Brain pericyte (primary cell): ENCODE results near the gene PIK3AP1.
"Not testable (repeated sequence)": the region's sequence is repeated elsewhere in the genome, so short reads cannot be mapped to it uniquely, and the experiment has no call there.

ENCODE experiments used
- DNase-seq: peaks from one replicate; pipeline ENCODE4 v3.0.0-alpha.2; 2012; ENCODE audit warnings: low read depth, low spot score

The PIK3AP1 gene

GRCh38 chr10:96696845-96697425 lies 23.4 kb downstream of the PIK3AP1 start:
- DNase-seq: no peak

DNA sequence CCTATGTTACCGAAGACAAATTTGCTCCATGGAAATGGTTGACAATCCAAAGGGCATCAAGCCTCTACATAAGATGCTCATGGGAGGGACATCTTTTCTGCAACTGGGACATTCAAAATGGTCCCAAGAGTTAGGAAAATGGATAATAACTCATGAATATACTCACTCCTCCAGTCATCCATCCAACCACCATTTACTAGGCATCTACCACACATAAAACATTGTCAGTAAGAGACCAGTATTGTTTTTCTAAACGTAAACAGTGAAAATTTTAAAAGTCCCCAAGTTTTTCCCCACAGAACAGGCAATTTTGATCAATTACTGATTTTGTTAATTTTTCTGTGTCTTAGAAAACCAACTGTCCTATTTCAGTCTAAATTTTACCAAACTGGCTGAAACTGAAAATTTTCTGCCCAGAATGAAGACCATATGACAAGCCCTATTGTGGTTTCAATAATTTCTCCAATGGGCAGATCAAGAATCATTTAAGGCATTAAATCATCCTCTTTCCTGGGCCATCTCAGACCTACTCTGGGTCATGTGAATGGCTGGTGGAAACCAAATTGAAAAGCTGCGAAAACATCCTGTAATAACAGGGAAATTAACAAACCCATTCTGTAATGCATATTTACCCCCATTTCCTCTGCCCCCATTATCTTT lies 24.2 kb downstream of the PIK3AP1 start:
- no peak for DNase-seq

GRCh38 chr10:96695366-96695765 lies 24.9 kb downstream of the PIK3AP1 start:
- no peak for DNase-seq

DNA sequence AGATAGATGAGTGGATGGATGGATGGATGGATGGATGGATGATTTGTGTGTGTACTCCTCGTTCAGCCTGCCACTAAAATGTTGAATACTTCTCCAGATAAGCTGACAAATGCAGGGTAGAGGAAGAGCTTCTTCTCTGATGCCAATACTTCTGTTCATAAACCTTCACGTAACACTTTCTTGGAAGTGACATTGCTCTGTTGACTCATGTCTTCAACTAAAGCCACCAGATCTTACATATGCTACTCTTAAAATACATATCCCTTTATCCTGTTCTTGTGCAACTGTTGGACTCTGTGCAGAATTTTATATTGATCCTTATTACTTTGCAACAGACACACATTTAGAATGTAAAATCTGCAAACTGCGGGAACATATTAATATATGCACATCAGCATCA lies 26.9 kb downstream of the PIK3AP1 start:
- no peak for DNase-seq

DNA sequence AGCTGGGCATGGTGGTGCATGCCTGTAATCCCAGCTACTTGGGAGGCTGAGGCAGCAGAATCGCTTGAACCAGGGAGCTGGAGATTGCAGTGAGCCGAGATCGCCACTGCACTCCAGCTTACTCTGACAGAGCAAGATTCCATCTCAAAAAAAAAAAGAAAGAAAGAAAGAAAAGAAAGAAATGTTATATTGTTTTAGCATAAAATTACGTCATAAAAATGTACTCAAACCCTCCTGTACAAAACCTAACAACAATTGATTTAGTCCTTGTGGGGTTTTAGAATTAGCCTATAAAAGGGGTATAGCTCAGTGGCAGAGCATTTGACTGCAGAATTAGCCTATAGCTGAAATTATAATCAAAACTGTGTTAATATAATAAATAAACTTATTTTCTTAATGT lies 27.9 kb downstream of the PIK3AP1 start:
- no peak for DNase-seq

DNA sequence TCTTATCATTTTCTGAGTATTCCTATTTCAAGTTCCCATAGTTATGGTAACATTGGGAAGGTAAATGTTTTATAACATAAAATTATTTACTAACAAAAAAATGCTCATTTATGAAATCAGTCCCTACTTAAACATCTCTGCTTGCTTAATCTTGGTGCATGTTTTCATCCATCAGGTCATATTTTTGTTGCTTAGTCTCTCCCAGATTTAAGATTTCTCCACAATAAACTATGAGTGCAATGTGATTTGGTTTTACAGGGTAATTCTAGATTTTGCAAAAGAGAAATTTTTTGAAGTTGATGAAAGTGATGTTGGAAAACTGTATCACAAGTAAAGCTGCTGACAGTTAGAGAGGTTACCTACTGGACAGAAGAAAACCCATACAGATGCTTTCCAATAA lies 28.6 kb downstream of the PIK3AP1 start:
- no peak for DNase-seq

DNA sequence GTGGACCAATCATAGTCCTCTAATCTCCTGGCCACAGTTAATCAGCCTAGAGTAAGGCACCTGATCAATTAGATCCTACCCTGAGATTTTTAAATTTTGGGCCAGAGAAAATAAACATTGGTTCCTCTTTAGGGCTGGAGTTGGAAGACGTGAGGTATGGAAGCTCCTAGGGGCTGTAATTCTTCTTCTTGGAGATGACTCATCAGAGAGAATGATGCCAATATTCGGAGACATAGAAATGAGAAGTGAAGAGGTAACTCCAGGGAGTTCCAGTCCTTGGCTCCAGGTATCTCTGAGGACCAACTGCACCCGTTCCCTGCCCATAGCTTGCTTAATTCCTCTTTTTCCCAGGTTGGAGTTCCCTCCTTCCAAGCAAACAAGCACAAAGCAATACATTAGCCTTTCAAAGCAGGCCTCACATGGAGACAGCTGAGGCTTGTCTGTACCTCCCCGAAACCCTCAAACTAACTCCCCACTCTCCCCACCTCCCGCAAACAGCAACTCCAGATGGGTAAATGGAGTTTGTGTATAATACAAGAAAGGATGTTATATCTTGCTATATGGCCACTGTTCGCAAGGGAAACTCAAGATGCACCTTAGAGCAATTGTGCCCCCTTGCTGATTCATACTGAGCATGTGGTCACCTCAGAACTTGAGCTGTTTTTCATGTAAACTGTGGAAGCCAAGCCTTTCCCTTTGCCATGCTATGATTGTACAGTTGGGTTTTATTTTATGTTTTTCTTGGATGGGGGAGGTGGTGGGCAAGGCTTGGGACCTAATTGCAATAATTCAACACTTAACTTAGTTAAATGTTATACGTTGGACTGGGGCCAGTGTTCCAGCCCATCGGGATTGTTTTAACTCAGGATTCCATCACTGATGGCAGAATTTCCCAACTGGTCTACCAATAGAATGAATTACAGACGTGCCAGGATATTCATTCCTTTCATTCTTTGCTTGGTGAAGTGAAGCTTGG lies 29.3 kb downstream of the PIK3AP1 start:
- DNase-seq: no peak

GRCh38 chr10:96688789-96689188 lies 31.5 kb downstream of the PIK3AP1 start:
- DNase-seq: no peak

DNA sequence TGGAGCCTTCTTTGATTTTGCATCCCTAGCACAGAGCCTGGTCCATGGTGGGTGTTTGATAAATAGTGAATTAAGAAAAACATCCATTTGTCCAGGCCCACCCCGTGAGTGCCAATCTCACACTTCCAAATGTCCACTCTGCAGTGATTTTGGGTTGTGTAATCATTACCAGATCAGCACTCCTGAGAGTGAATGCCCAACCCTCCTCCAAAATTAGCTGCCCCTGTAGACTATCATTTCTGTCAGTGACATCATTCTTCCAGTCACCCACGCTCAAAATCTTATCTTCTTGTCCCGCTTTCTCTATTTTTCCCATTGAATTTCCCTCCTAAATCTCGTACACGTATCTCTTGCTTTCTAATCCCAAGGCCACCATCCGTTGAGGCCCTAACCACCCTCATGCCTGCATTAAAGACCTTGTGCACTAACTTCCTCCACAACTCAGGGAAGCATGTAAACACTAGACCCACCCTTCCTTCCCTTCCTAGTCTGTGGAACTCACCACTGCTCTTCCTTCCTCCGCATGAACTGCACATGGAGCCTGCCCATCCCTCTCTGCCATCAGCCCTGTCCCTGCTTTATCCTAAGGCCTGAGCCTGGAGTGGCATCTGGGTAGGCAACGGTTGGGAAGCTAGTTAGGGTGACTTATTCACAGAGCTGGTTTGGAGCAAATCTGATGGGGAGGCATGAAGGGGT lies 32.8 kb downstream of the PIK3AP1 start:
- DNase-seq: no peak

DNA sequence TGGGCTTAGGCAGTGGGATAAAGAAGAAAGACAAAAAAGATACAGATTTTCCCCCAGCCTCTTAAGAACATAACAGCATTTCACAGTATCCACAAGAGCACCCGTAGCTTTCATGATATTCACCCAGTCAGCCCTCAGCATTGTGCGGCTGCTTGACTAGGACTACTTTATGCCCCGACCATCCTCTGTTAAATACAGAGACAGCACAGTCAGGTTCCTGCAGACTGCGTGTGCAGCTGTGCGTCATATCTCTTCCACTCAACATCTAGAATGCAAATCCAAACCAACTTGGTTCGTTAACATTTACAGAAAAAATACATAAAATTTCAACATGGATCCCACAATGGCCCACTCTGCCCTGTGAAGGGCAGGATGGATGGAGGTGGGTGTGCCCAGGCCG lies 33.8 kb downstream of the PIK3AP1 start:
- DNase-seq: no peak

GRCh38 chr10:96685306-96685705 lies 35.0 kb downstream of the PIK3AP1 start:
- DNase-seq: no peak

DNA sequence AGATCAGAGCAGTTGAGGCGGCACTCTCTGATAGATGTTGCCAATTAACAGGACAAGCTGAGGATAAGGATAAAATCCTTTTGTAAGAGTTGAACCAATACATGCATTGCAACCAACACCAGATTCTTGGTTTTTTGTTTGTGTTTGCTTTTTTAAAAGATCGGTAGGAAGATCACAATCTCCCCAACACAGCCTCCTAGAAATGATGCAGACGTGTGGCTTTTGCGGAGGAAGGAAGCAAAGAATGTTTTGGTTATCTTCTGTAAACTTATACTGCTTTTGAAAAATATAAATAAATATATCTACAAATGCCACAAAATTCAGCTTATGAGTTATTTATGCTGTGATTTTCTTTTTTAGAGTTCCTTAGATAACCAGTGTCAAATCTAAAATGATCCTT lies 35.5 kb downstream of the PIK3AP1 start:
- DNase-seq: no peak

DNA sequence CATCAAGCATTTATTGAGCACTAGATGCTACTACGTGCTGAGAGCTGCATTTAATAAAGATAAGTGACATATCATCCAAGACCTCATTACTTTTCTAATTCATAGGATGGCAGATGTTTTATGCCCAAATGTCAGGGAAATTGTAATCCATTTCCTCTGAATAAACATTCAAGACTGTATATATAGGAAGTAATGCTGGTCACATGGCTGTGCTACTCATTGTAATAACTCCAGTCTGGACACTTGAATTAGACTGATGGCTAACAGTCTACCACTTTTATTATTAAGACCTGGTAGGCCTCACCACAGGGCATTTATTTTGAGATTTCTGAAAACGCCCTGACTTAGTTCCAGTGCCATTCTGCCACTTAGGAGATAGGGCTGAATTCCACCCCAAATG lies 36.6 kb downstream of the PIK3AP1 start:
- DNase-seq: no peak

DNA sequence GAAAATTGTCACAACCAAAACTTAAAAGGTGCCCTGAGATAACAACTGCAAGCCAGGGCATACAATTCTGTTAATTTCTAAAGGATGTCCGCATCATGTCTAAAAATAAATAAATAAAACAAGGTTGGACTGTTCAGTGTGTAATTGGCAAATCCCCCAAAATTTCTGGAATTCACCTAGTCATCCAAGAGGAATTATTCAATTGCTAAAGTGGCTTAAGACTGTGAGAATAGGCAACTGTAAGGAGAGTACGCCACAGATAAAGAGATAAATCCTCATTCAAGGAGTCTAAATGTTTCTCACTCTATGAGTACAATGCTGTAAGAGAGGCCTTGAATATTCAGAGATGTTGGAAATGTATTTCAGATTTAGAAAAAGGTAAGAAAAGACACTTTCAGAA lies 37.2 kb downstream of the PIK3AP1 start:
- no peak for DNase-seq

- no peak for DNase-seq
Measured at GRCh38 chr10:96681524-96681923, 38.8 kb downstream of the PIK3AP1 start.

DNA sequence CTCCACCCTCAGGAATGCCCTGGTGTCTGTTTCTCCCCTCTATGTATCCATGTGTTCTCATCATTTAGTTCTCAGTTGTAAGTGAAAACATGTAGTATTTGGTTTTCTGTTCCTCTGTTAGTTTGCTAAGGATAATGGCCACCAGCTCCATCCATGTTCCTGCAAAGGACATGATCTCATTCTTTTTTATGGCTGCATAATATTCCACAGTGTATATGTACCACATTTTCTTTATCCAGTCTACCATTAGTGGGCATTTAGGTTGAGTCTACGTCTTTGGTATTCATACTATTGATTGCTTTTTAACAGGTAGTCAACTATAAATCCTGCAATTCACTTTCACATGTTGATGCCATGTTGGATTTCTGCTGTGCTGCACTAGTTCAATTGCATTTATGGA lies 39.9 kb downstream of the PIK3AP1 start:
- DNase-seq: not testable (repeated sequence)

GRCh38 chr10:96678725-96679124 lies 41.6 kb downstream of the PIK3AP1 start:
- no peak for DNase-seq

- no peak for DNase-seq
Measured at GRCh38 chr10:96676272-96677112, 43.8 kb downstream of the PIK3AP1 start.

DNA sequence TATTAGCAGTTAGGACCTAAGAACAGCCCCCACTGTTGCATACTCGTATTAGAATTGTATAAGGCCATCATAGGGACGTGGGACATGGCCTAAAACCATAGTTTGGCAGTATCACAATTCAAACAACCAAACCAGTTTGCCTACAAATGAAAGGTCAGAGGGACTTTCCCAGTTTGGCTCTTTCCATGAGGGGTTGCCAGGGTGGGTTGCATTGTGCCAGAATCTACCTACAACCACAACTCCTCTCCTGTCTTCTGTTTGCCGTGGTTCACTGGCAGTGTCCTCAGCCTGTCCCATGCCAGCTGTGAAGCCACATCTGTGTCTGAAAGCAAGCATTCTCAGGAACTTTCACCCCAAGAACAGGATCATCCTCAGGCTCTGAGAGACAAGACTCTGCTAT lies 44.5 kb downstream of the PIK3AP1 start:
- no peak for DNase-seq

- no peak for DNase-seq
Measured at GRCh38 chr10:96673318-96674099, 46.8 kb downstream of the PIK3AP1 start.
